Endothelial cell of umbilical vein (primary cell): ENCODE measurements around the gene CTTNBP2NL.
"Not testable (repeated sequence)": the region's sequence is repeated elsewhere in the genome, so short reads cannot be mapped to it uniquely, and the experiment has no call there.

ENCODE experiments used
- EZH2 ChIP-seq: IDR thresholded peaks from 2 replicates; pipeline ENCODE4 v1.6.1; 2012; ENCODE audit warnings: borderline replicate concordance, low read depth, mild to moderate bottlenecking, moderate library complexity, low read length, inconsistent platforms; ENCODE audit not compliant: severe bottlenecking
- FOS ChIP-seq: IDR thresholded peaks from 2 replicates; pipeline ENCODE4 v1.6.1; 2011; ENCODE audit warnings: mild to moderate bottlenecking, low read length, moderate library complexity, borderline replicate concordance; ENCODE audit not compliant: insufficient read depth
- GATA2 ChIP-seq: IDR thresholded peaks from 2 replicates; pipeline ENCODE4 v1.7.0; 2011; ENCODE audit warnings: low read depth, mild to moderate bottlenecking, moderate library complexity, mixed read lengths, low read length; ENCODE audit not compliant: insufficient read length, insufficient read depth
- JUN ChIP-seq: IDR thresholded peaks from 2 replicates; pipeline ENCODE4 v1.6.1; 2011; ENCODE audit warnings: borderline replicate concordance, low read depth; ENCODE audit not compliant: insufficient read length, insufficient read depth
- MYC ChIP-seq: IDR thresholded peaks from one replicate; pipeline ENCODE4 v1.6.1; 2011; ENCODE audit warnings: mild to moderate bottlenecking, low read depth, low read length
- POLR2A ChIP-seq: IDR thresholded peaks from 2 replicates; pipeline ENCODE4 v1.6.1; 2012; ENCODE audit warnings: low read depth, mild to moderate bottlenecking, control low read depth, low read length
- POLR2AphosphoS5 ChIP-seq: IDR thresholded peaks from 2 replicates; pipeline ENCODE4 v1.6.1; 2012; ENCODE audit warnings: low read depth, mild to moderate bottlenecking, control low read depth, low read length, moderate library complexity; ENCODE audit not compliant: insufficient read depth
- TF ChIP-seq, protein P1 (sequence below), 2 donors: IDR thresholded peaks; 1 replicate in 1 of 2; 2 replicates in 1 of 2; pipeline ENCODE4 v1.5.1; 2011; ENCODE audit warnings: low read length in 2 of 2, mild to moderate bottlenecking in 2 of 2, moderate library complexity in 2 of 2, control low read depth in 1 of 2, inconsistent platforms in 1 of 2, low read depth in 1 of 2; ENCODE audit not compliant: insufficient read depth in 1 of 2; ENCODE audit errors: extremely low read depth in 1 of 2
- TF ChIP-seq, protein P2 (sequence below): IDR thresholded peaks from 2 replicates; pipeline ENCODE4 v1.6.1; 2011; ENCODE audit not compliant: insufficient read depth, insufficient read length

DNA sequence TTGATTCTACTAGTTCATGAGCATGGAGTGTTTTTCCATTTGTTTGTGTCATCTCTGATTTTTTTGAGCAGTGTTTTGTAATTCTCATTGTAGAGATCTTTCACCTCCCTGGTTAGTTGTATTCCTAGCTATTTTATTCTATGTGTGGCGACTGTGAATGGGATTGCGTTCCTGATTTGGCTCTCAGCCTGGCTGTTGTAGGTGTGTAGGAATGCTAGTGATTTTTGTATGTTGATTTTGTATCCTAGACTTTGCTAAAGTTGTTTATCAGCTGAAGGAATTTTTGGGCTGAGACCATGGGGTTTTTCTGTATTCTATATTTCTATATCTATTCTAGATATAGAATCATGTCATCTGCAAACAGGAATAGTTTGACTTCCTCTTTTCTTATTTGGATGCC, 42.1 kb downstream of the CTTNBP2NL start:
- TF ChIP-seq, protein P1, sequence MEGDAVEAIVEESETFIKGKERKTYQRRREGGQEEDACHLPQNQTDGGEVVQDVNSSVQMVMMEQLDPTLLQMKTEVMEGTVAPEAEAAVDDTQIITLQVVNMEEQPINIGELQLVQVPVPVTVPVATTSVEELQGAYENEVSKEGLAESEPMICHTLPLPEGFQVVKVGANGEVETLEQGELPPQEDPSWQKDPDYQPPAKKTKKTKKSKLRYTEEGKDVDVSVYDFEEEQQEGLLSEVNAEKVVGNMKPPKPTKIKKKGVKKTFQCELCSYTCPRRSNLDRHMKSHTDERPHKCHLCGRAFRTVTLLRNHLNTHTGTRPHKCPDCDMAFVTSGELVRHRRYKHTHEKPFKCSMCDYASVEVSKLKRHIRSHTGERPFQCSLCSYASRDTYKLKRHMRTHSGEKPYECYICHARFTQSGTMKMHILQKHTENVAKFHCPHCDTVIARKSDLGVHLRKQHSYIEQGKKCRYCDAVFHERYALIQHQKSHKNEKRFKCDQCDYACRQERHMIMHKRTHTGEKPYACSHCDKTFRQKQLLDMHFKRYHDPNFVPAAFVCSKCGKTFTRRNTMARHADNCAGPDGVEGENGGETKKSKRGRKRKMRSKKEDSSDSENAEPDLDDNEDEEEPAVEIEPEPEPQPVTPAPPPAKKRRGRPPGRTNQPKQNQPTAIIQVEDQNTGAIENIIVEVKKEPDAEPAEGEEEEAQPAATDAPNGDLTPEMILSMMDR (IDR thresholded peaks at IDR 0.05; ENCODE audit: extremely low read depth in 1 of 2, insufficient read depth in 1 of 2, low read depth in 1 of 2, low read length in 2 of 2) = not testable (repeated sequence)
- not testable (repeated sequence) for TF ChIP-seq MYC, POLR2AphosphoS5, POLR2A, EZH2, GATA2, JUN, FOS
- TF ChIP-seq, protein P2, sequence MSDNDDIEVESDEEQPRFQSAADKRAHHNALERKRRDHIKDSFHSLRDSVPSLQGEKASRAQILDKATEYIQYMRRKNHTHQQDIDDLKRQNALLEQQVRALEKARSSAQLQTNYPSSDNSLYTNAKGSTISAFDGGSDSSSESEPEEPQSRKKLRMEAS = not testable (repeated sequence)
